DND-41 (cell line): ENCODE data around the gene MAP3K15.

Source experiments
- ATAC-seq: fragments of 200-7000 bp; cut with Tn5 transposase; 3 replicates; pipeline ENCODE4 v1.9.1; 2021; ENCODE audit warnings: low read depth; ENCODE audit not compliant: insufficient read depth
- DNase-seq: peaks from one replicate; pipeline ENCODE4 v3.0.0-alpha.2; 2020
- H2AFZ ChIP-seq: 2 replicates; pipeline ENCODE4 v1.6.0; 2012; ENCODE audit warnings: low read depth, low read length
- H3K27ac ChIP-seq: 2 replicates; pipeline ENCODE4 v1.5.1; 2012; ENCODE audit warnings: low read length, inconsistent platforms
- H3K27me3 ChIP-seq: fragments of 200-600 bp; sonication (generic); 2 replicates; pipeline ENCODE4 v1.6.0; 2012; ENCODE audit warnings: low read length, mild to moderate bottlenecking, inconsistent platforms; ENCODE audit not compliant: insufficient read depth, poor library complexity
- H3K36me3 ChIP-seq: 2 replicates; pipeline ENCODE4 v1.5.1; 2012; ENCODE audit warnings: low read length, inconsistent platforms; ENCODE audit not compliant: insufficient read depth
- H3K4me1 ChIP-seq: 2 replicates; pipeline ENCODE4 v1.5.1; 2012; ENCODE audit warnings: mild to moderate bottlenecking, low read length; ENCODE audit not compliant: insufficient read depth
- H3K4me2 ChIP-seq: 2 replicates; pipeline ENCODE4 v1.6.0; 2012; ENCODE audit warnings: mild to moderate bottlenecking, moderate library complexity, low read length, inconsistent platforms; ENCODE audit not compliant: insufficient read depth
- H3K4me3 ChIP-seq, 2 experiments: fragments of 200-600 bp in 1 of 2; shearing (Covaris generic) in 1 of 2; 2 replicates each; pipeline ENCODE4 v1.5.1; 2012 to 2016; ENCODE audit warnings: inconsistent platforms in 2 of 2, low read length in 2 of 2, mild to moderate bottlenecking in 2 of 2, low read depth in 1 of 2, moderate library complexity in 1 of 2
- H3K79me2 ChIP-seq: 2 replicates; pipeline ENCODE4 v1.6.0; 2012; ENCODE audit warnings: low read length, inconsistent platforms; ENCODE audit not compliant: insufficient read depth
- H3K9ac ChIP-seq: 2 replicates; pipeline ENCODE4 v1.6.0; 2012; ENCODE audit warnings: low read depth, mild to moderate bottlenecking, inconsistent platforms, low read length, moderate library complexity
- H3K9me3 ChIP-seq: 2 replicates; pipeline ENCODE4 v1.5.1; 2012; ENCODE audit warnings: low read length, moderate library complexity, mild to moderate bottlenecking, inconsistent platforms; ENCODE audit not compliant: insufficient read depth, severe bottlenecking
- H4K20me1 ChIP-seq: 2 replicates; pipeline ENCODE4 v1.6.0; 2012; ENCODE audit warnings: low read length; ENCODE audit not compliant: insufficient read depth
- CTCF ChIP-seq: IDR thresholded peaks from 2 replicates; pipeline ENCODE4 v1.5.1; 2012; ENCODE audit warnings: borderline replicate concordance, low read length, moderate library complexity, mild to moderate bottlenecking; ENCODE audit not compliant: poor library complexity, severe bottlenecking; ENCODE audit errors: extremely low read depth
- EZH2 ChIP-seq: IDR thresholded peaks from 3 replicates; pipeline ENCODE4 v1.6.1; 2012; ENCODE audit warnings: borderline replicate concordance, low read depth, mild to moderate bottlenecking, moderate library complexity, low read length, inconsistent platforms; ENCODE audit not compliant: severe bottlenecking

MAP3K15 gene

GRCh38 chrX:19370061-19370460 lies 145.2 kb downstream of the MAP3K15 start:
- Histone ChIP-seq H4K20me1 (no peaks in the 10 kb centered on the region), H3K79me2 (no peaks in the 10 kb centered on the region), H3K27me3 (no peaks in the 10 kb centered on the region), H3K9ac (no peak overlapping the region), H3K9me3 (no peaks in the 10 kb centered on the region), H3K4me2 (no peak overlapping the region), H3K4me1 (peaks cover 9% of the 10 kb centered on the region), H3K36me3 (no peaks in the 10 kb centered on the region), H3K4me3 (no peak overlapping the region), H3K27ac (no peak overlapping the region), H2AFZ (no peak overlapping the region)
- TF ChIP-seq EZH2 (no peak), CTCF (no peak)
- ATAC-seq (no peak), DNase-seq (no peak)

- no peak overlapping the region for H3K4me2 ChIP-seq
- H3K9ac ChIP-seq = no peak overlapping the region
- no peak for TF ChIP-seq CTCF
- TF ChIP-seq EZH2 = no peak
- no peak overlapping the region for H3K4me3 ChIP-seq
- H2AFZ ChIP-seq = no peak overlapping the region
- H4K20me1 ChIP-seq = no peaks in the 10 kb centered on the region
- ATAC-seq (no peak), DNase-seq (no peak)
- peaks cover 9% of the 10 kb centered on the region for H3K4me1 ChIP-seq
- no peaks in the 10 kb centered on the region for H3K27me3 ChIP-seq
- H3K36me3 ChIP-seq = peaks cover 4% of the 10 kb centered on the region
- no peak overlapping the region for H3K27ac ChIP-seq
- no peaks in the 10 kb centered on the region for H3K9me3 ChIP-seq
- no peaks in the 10 kb centered on the region for H3K79me2 ChIP-seq
Observed at GRCh38 chrX:19368576-19368975, 146.7 kb downstream of the MAP3K15 start.

GRCh38 chrX:19361701-19362100 lies 153.6 kb downstream of the MAP3K15 start:
- H3K4me3 ChIP-seq = no peak overlapping the region
- H3K4me2 ChIP-seq = no peak overlapping the region
- H3K79me2 ChIP-seq = no peaks in the 10 kb centered on the region
- no peaks in the 10 kb centered on the region for H4K20me1 ChIP-seq
- H2AFZ ChIP-seq = no peak overlapping the region
- no peak for TF ChIP-seq CTCF
- no peak for TF ChIP-seq EZH2
- ATAC-seq (no peak), DNase-seq (no peak)
- peaks cover 52% of the 10 kb centered on the region for H3K36me3 ChIP-seq
- no peaks in the 10 kb centered on the region for H3K4me1 ChIP-seq
- no peaks in the 10 kb centered on the region for H3K27me3 ChIP-seq
- no peak overlapping the region for H3K9ac ChIP-seq
- H3K9me3 ChIP-seq = no peaks in the 10 kb centered on the region
- no peak overlapping the region for H3K27ac ChIP-seq

- ATAC-seq = no peak
Observed at GRCh38 chrX:19360903-19361302, 154.4 kb downstream of the MAP3K15 start.

More at GRCh38 chrX:19360903-19361302, 154.4 kb downstream of the MAP3K15 start:
- H3K79me2 ChIP-seq = no peaks in the 10 kb centered on the region
- no peak overlapping the region for H2AFZ ChIP-seq
- H4K20me1 ChIP-seq = no peaks in the 10 kb centered on the region
- no peak overlapping the region for H3K9ac ChIP-seq
- H3K27ac ChIP-seq = no peak overlapping the region
- H3K4me2 ChIP-seq = no peak overlapping the region
- H3K4me1 ChIP-seq = no peaks in the 10 kb centered on the region
- no peak for DNase-seq
- no peak overlapping the region for H3K4me3 ChIP-seq
- no peaks in the 10 kb centered on the region for H3K9me3 ChIP-seq
- TF ChIP-seq EZH2 = no peak
- TF ChIP-seq CTCF = no peak
- no peaks in the 10 kb centered on the region for H3K27me3 ChIP-seq
- peaks cover 60% of the 10 kb centered on the region for H3K36me3 ChIP-seq
